Fibroblast of skin of right biceps (primary cell): ENCODE measurements around the gene STMND1.

Experiments used
- DNase-seq: peaks from one replicate; pipeline ENCODE4 v3.0.0-alpha.2; 2013

The STMND1 gene

DNA sequence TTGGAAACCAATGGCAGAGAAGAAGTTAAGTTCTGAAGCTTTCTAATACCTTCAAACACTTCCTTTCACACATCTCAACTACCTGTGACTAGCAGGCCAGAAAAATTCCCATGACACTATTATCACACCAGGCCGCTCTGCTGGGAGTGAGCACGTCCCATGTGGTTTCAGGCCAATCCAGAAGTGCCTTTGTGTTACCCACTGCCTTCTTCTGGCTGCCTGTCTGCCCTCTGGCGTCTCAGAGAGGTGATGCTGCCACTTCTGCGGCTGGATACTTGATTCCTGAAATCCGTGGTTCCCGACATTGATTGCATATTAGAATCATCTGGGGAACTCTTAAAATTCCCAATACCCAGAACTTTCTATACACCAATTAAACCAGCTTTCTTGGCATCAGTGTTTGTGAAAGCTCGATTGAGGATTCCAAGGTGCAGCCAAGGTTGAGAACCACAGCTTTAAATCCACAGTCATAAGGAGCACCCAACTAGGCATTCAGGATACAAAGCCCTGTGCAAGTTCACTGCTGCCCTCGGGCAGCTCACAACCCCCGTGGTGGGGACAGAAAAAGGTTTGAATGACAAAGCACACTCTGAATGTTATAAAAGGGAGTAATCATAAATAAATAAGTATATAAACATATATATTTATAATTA, 65.6 kb downstream of the STMND1 start:
- DNase-seq: peak; percentile 60

DNA sequence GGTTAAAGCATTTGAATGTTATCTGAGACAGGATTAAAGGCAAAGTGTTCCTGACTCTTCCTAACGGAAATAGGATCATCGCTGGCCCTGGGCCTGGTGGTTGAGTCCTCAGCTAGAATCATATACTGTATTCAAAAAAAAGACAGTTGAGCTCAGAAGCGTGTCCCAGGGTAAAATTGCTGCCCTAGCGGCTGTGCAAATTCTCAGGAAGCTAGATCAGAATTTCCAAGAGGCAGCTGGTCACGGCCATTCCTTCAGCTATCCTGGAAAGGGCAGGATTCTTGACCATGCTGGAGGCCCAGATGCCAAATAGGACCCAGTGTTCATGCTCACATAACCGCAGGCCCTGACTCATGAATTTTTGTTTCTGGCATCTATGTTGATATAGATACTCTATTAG, 67.4 kb downstream of the STMND1 start:
- no peak for DNase-seq

GRCh38 chr6:17169711-17170110, 67.9 kb downstream of the STMND1 start:
- DNase-seq: no peak

DNA sequence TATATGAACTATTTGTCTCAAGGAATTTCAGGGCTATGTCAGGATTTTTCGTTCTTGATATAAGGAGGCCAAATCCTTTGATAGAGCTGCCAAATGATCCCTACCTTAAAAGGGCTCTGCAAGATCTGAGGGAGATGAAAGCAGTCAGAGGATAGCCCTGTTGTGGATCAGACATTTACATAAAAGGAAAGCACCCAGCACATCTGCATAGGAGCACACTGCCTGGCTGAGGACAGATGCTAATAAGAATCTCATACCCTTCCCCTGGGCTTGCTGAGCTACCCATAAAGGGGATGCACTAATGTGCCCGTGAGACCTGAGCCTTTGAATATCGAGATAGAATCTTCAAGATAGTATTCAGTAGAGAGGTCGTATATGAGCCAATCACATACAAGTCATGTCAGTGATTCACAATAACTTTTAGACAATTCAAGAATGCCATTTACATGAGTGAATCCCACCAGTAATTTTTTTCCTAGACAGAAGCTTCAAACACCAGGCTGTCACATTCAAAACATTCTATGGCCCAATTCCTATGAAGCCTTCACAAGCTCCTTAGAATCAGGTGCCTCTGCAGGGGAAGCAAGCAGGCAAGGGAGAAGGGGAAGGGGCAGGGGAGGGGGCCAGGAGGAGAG, 71.1 kb downstream of the STMND1 start:
- DNase-seq: peak; percentile 21

- no peak for DNase-seq
Measured at GRCh38 chr6:17178326-17178725, 76.5 kb downstream of the STMND1 start.

- peak; percentile 56 for DNase-seq
Measured at GRCh38 chr6:17178754-17179529, 77.1 kb downstream of the STMND1 start.

- peak; percentile 16 for DNase-seq
Measured at GRCh38 chr6:17179530-17180073, 77.8 kb downstream of the STMND1 start.
